Stimulated activated CD4-positive, alpha-beta T cell treated with anti-CD3 and anti-CD28 coated beads, Interleukin-4, amount 100 ng/mL, for 48 hours (primary cell): ENCODE data around the gene EVI2A.
"Not testable (repeated sequence)": the region's sequence is repeated elsewhere in the genome, so short reads cannot be mapped to it uniquely, and the experiment has no call there.

ENCODE experiments used
- DNase-seq, 2 donors: peaks; one replicate each; pipeline ENCODE4 v3.0.0-alpha.2; 2020; ENCODE audit warnings: low read depth in 2 of 2

The EVI2A gene

GRCh38 chr17:31321481-31321880 lies at the start of gene EVI2A:
Gene EVI2A (minus strand): TSS chr17:31321622. CDS start chr17:31319013, 2,609 bp downstream.
- DNase-seq = peak; percentile 57 to 70

- DNase-seq = no peak
Observed at GRCh38 chr17:31369266-31369665, 47.8 kb upstream of the EVI2A start.

GRCh38 chr17:31366088-31366487 lies 44.7 kb upstream of the EVI2A start:
- no peak for DNase-seq

- no peak for DNase-seq
Observed at GRCh38 chr17:31364012-31364411, 42.6 kb upstream of the EVI2A start.

GRCh38 chr17:31357839-31358394 lies 36.5 kb upstream of the EVI2A start:
- no peak for DNase-seq

GRCh38 chr17:31357091-31357490 lies 35.7 kb upstream of the EVI2A start:
- no peak for DNase-seq

GRCh38 chr17:31355935-31356334 lies 34.5 kb upstream of the EVI2A start:
- DNase-seq = no peak

- no peak for DNase-seq
Observed at GRCh38 chr17:31349454-31349853, 28.0 kb upstream of the EVI2A start.

GRCh38 chr17:31345191-31345747 lies 23.8 kb upstream of the EVI2A start:
- not testable (repeated sequence) for DNase-seq

- DNase-seq = no peak
Observed at GRCh38 chr17:31339906-31340661, 18.7 kb upstream of the EVI2A start.

GRCh38 chr17:31329221-31329620 lies 7.8 kb upstream of the EVI2A start:
- no peak for DNase-seq

- no peak for DNase-seq
Observed at GRCh38 chr17:31328160-31328535, 6.7 kb upstream of the EVI2A start.

- DNase-seq = no peak
Observed at GRCh38 chr17:31327534-31328159, 6.2 kb upstream of the EVI2A start.

- no peak for DNase-seq
Observed at GRCh38 chr17:31323551-31323950, 2.1 kb upstream of the EVI2A start.

- DNase-seq = no peak
Observed at GRCh38 chr17:31321966-31322365, 544 bp upstream of the EVI2A start.

- DNase-seq = no peak
Observed at GRCh38 chr17:31320791-31321190, 631 bp downstream of the EVI2A start.

GRCh38 chr17:31320241-31320640 lies 1.2 kb downstream of the EVI2A start:
- no peak for DNase-seq

- DNase-seq = no peak
Observed at GRCh38 chr17:31318851-31319661, 2.4 kb downstream of the EVI2A start.

- DNase-seq = peak; percentile 19 to 42
Observed at GRCh38 chr17:31318298-31318801, 3.1 kb downstream of the EVI2A start.

GRCh38 chr17:31314782-31315100 lies 6.7 kb downstream of the EVI2A start:
- DNase-seq = no peak

- DNase-seq = no peak
Observed at GRCh38 chr17:31313982-31314781, 7.2 kb downstream of the EVI2A start, which contains the start of gene EVI2B. Gene EVI2B (minus strand): TSS chr17:31314054. CDS start chr17:31305609, 8,445 bp downstream.
